NCI-H774 (cell line): ENCODE results near the gene AP3D1.
"Not testable (repeated sequence)": the region's sequence is repeated elsewhere in the genome, so short reads cannot be mapped to it uniquely, and the experiment has no call there.

Source experiments
- DNase-seq: peaks from one replicate; lab custom pipeline; 2025; lab: John Stamatoyannopoulos, UW

Gene AP3D1

DNA sequence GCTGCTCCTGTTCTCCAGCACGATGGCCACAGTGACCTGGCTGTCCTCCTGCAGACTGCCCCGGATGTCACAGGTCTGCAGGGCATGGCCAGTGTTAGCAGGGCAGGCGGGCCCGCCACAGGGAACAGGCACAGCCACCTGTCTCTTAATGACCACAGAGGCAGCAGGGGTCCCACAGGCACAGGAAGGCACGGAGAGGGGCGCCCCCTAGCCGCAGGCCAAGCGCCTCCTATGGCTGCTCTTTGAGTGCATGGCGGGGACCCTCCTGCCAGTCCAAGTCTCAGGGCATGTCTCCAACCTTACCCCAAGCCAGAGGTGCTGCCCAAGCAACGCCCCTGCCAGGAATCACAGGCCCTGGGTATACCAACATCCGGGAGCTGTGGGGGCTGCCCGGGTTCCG is 40.5 kb downstream of the AP3D1 start:
- DNase-seq = no peak

GRCh38 chr19:2109046-2109864 is 42.1 kb downstream of the AP3D1 start:
- DNase-seq = no peak

DNA sequence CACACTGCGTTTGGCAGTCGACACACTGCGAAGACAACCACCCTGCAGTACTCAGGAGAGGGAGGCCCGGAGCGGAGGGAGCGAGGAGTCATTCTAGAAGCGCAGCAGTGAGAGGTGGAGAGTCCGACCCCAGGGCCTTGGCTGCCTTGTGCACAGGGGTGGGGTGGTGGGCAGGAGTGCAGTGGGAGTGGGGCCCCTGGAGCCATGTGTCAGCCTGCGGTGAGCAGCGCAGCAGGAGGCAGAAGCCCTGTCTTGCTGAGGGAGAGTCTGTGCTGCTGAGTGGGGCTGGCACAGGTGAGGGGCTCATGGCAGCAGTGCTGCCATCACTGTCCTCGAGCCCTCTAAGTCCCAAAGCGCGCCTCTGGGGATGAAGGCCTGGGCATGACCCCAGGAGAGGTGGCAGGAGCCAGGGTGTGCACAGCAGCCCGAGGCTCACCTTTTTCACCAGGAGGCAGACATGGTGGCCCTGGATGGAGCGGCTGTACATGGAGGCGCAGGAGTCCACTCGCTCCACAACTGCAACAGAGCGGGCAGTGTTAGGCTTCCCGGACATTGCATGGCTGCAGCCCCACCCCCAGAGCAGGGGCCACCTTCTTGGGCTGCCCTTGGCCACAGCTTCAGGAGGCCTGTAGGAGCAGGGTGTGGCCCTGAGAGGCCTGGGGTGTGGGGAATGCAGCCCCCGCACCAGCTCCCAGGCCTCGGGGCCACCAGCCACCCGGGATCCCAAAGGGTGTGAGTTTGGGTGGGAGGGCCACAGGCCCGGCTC is 42.9 kb downstream of the AP3D1 start:
- no peak for DNase-seq

GRCh38 chr19:2103045-2103707 is 48.2 kb downstream of the AP3D1 start:
- DNase-seq = no peak

DNA sequence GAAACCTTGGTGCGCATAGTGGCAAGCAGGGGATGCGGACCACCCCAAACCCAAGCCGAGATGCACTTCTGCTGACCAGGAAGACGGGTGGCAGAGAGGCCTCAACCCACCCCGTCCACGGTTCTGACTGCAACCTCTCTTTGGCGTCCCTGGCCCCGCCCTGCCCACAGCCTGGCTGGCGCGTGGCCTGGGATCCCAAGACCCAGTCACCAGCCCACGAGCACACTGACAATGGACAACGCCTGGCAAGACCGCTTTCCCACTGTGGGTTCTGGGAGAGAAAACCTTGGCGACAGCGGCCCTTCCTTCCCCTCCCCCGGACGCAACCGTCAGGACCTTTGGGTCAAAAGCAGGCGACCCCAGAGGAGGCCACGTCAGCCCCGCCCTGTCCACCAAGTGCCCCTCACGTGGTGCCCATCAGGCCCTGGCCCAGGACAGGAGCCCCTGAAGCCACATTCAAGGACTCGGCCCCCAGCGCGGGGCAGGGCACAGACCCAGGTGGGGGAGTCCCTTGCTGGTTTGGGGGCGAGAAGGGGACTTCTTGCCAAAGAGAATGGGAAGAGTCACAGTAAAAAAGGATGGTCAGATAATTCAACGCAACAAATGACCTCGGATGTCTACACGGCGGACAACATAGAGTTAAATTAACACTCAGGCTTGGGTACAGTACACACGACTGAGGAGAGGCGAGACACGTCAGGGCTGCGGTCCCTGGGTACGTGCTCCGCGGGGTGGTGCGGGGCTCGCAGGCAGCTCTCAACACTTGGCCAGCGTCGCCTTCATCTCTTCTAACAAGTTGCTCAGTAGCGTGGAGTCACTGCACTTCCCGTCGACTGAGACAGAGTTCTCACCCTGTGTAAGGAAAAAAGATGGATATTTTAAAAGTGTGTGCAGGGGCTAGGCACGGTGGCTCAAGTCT is 49.7 kb downstream of the AP3D1 start:
- no peak for DNase-seq

DNA sequence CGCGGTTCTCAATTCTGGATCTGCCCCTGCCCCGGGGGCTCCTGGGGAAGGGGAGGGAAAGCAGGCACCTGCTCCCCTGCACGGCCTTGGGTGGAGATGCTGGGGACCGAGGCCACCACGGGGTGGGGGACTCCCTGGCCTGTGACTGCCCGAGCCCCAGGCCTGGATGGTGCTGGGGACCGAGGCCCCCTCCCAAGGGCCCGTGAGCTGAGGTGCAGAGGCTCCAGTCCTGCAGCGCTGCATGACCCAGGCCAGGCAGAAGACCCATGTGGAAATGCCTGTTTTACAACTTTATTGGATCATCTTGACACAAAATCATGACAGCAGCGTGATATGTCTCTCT is 50.7 kb downstream of the AP3D1 start:
- DNase-seq = no peak

- no peak for DNase-seq
Measured at GRCh38 chr19:2099937-2100718, 51.2 kb downstream of the AP3D1 start.

DNA sequence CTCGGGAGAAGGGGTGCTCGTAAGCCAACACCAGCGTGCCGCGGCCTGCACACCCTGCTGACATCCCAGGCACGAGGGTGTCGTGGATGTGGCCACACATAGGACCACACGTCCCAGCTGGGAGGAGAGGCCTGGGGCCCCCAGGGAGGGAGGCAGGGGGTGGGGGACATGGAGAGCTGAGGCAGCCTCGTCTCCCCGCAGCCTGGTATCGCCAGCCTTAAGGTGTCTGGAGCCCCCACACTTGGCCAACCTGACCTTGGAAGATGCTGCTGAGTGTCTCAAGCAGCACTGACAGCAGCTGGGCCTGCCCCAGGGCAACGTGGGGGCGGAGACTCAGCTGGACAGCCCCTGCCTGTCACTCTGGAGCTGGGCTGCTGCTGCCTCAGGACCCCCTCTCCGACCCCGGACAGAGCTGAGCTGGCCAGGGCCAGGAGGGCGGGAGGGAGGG is 52.3 kb downstream of the AP3D1 start:
- DNase-seq = no peak

- DNase-seq = no peak
Measured at GRCh38 chr19:2097886-2098327, 53.5 kb downstream of the AP3D1 start.

DNA sequence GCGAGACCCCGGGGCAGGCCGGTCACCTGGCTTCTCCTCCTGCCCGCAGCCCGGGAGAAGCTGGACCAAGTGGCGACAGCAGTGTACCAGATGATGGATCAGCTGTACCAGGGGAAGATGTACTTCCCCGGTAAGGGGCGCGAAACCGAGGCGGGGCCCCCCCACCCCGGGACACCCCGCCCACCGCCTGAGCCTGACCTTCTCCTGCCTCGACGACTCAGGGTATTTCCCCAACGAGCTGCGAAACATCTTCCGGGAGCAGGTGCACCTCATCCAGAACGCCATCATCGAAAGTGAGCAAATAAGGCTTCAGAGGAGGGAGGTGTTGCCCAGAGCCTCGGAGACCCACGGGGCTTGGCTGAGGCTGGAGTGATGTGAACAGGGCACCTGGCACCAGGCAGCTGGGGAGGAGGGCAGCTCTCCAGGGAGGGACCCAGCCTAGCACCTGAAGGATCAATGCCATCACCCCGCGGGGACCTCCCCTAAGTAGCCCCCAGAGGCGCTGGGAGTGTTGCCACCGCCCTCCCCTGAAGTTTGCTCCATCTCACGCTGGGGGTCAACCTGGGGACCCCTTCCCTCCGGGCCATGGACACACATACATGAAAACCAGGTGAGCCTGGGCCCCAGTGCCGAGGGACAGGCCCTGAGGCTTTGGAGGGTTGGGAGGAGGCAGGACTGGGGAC is 54.0 kb downstream of the AP3D1 start:
- no peak for DNase-seq

GRCh38 chr19:2096480-2097202 is 54.7 kb downstream of the AP3D1 start, which contains the start of gene IZUMO4:
TSS of gene IZUMO4 (plus strand) at chr19:2096915. CDS start at chr19:2096946, 31 bp downstream.
- peak; percentile 94 for DNase-seq

- DNase-seq = peak; percentile 94
Measured at GRCh38 chr19:2096034-2096479, 55.3 kb downstream of the AP3D1 start, which contains the start of gene MOB3A. TSS of gene MOB3A (minus strand) at chr19:2096326. CDS start at chr19:2078560, 17,766 bp downstream.

DNA sequence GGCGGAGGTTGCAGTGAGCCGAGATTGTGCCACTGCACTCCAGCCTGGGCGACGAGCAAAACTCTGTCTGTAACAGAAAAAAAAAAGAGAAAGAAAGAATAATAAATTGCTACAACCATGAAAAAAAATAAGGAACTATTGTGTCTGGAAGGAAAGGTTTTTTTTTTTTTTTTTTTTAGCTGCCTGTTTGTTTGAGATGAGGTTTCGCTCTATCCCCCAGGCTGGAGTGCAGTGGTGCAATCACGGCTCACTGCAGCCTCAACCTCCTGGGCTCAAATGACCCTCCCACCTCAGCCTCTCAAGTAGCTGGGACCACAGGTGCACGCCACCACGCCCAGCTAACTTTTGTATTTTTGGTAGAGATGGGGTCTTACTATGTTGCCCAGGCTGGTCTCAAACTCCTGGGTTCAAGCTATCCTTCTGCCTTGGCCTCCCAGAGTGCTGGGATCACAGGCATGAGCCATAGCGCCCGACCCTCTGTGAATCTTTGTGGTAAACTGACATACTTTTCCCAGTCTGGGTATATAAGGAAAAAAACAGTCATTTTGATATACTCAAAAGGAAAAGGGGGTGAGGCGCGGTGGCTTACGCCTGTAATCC is 59.3 kb downstream of the AP3D1 start:
- DNase-seq = not testable (repeated sequence)

DNA sequence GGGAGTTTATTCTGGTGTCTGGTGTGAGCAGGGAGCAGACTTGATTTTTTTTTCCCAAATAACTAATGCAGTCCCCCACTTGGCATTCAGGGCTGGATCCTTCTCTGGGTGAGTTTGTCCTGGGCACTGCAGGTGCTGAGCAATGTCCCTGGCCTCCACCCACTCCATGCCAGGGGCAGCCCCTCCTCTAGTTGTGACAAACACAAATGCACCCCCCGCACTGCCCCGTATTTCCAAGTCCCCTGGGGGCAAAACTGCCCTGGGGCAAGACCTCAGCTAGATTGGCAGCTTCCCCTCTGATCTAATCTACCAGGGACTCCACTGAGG is 61.7 kb downstream of the AP3D1 start:
- no peak for DNase-seq

GRCh38 chr19:2089001-2089711 is 62.2 kb downstream of the AP3D1 start:
- DNase-seq = no peak

DNA sequence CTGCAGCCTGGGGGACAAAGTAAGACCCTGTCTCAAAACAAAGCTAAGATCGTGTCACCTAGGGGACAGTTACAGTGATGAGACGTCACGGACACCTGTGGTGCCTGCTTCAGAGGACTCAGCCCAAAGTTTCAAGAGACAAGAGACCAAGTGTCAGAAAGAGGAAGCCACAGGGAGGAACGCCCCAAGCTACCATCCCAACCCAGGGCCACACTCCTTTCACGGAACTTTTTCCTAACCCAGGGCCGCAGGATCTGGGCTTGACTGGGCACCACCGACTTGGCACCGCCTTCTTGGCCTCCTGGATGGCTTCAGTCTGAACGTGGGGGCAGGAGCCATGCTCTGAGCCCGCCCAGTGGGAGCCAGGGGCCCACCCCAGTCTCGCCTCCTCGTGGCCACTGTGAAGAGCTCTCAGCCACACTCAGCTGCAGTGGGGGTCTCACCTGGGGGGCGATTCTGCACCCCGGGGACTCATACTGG is 63.7 kb downstream of the AP3D1 start:
- no peak for DNase-seq

DNA sequence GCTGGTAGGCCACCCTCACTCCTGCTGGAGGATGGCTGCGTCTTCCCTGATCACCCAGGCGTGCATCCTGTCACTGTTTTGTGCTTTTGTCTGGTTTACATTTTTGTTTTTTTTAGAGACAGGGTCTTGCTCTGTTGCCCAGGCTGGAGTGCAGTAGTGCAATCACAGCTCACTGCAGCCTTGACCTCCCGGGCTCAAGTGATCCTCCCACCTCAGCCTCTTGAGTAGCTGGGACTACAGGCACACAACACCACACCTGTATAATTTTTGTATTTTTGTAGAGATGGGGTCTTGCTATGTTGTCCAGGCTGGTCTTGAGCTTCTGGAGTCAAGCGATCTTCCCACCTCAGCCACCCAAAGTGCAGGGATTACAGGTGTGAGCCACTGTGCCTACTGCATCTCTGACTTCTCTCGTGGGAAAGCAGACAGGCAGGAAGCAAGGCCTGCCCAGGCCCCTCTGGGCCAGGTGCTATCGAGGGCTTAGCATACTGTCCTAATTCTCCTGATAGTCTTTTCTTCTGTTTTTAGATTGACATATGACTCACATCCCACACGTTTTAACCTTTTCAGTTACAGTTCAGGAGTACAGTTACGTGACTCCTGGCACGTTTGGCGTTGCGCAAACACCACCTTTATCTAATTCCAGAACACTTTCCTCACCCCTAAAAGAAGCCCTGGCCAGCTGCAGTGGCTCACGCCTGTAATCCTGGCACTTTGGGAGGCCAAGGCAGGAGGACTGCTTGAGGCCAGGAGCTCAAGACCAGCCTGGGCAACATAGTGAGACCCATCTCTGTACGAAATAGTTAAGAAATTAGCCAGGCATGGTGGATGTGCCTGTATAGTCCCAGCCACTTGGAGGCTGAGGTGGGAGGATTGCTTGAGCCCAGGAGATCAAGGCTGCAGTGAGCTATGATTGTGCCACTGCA is 64.4 kb downstream of the AP3D1 start:
- peak; percentile 41 for DNase-seq
